ENCODE data around the gene LLGL2.

Gene LLGL2

GRCh38 chr17:75610103-75610984 is 84.8 kb downstream of the LLGL2 start:
- TF ChIP-seq CTCF (IDR thresholded peaks at IDR 0.05; ENCODE audit: extremely low read depth, insufficient read depth, missing control alignments) = no peak
- no peak for DNase-seq (ENCODE audit: low spot score)
- in situ Hi-C loops (cut with MboI; ENCODE audit: low pct_unique_long_range_greater_than_20kb, low sequenced_read_pairs, unreplicated experiment) = no loop called here

- no peak for DNase-seq (ENCODE audit: low spot score)
- in situ Hi-C loops (cut with MboI; ENCODE audit: low pct_unique_long_range_greater_than_20kb, low sequenced_read_pairs, unreplicated experiment) = no loop called here
Measured at GRCh38 chr17:75611851-75612429, 86.4 kb downstream of the LLGL2 start.

GRCh38 chr17:75612906-75613626 is 87.6 kb downstream of the LLGL2 start:
- no peak for DNase-seq (ENCODE audit: low spot score)
- TF ChIP-seq CTCF (IDR thresholded peaks at IDR 0.05; ENCODE audit: extremely low read depth, insufficient read depth, missing control alignments) = no peak
- in situ Hi-C loops (cut with MboI; ENCODE audit: low pct_unique_long_range_greater_than_20kb, low sequenced_read_pairs, unreplicated experiment) = no loop called here

More at GRCh38 chr17:75611851-75612429, 86.4 kb downstream of the LLGL2 start:
- TF ChIP-seq CTCF (IDR thresholded peaks at IDR 0.05; ENCODE audit: extremely low read depth, insufficient read depth, missing control alignments) = no peak

- in situ Hi-C loops (cut with MboI; ENCODE audit: low pct_unique_long_range_greater_than_20kb, low sequenced_read_pairs, unreplicated experiment) = no loop called here
- DNase-seq (ENCODE audit: low spot score) = no peak
- TF ChIP-seq CTCF (IDR thresholded peaks at IDR 0.05; ENCODE audit: extremely low read depth, insufficient read depth, missing control alignments) = no peak
Measured at GRCh38 chr17:75614006-75614405, 88.5 kb downstream of the LLGL2 start.

GRCh38 chr17:75614556-75615270 is 89.2 kb downstream of the LLGL2 start:
- no peak for TF ChIP-seq CTCF (IDR thresholded peaks at IDR 0.05; ENCODE audit: extremely low read depth, insufficient read depth, missing control alignments)
- DNase-seq (ENCODE audit: low spot score) = no peak
- in situ Hi-C loops (cut with MboI; ENCODE audit: low pct_unique_long_range_greater_than_20kb, low sequenced_read_pairs, unreplicated experiment) = no loop called here

- DNase-seq (ENCODE audit: low spot score) = no peak
- in situ Hi-C loops (cut with MboI; ENCODE audit: low pct_unique_long_range_greater_than_20kb, low sequenced_read_pairs, unreplicated experiment) = no loop called here
- TF ChIP-seq CTCF (IDR thresholded peaks at IDR 0.05; ENCODE audit: extremely low read depth, insufficient read depth, missing control alignments) = no peak
Measured at GRCh38 chr17:75615301-75615700, 89.8 kb downstream of the LLGL2 start.
